DOHH2 (cell line): ENCODE data around the gene ZDHHC9.

Source experiments
- H3F3A ChIP-seq: fragments of 200-600 bp; sonication (generic), shearing (Covaris generic); 2 replicates; pipeline ENCODE4 v1.6.0; 2016; ENCODE audit warnings: antibody characterized with exemption, mild to moderate bottlenecking; ENCODE audit not compliant: control insufficient read depth, insufficient read depth
- H3K27ac ChIP-seq: fragments of 200-600 bp; sonication (generic); 2 replicates; pipeline ENCODE4 v1.5.1; 2014; ENCODE audit warnings: low read depth, mild to moderate bottlenecking, low read length, moderate library complexity
- H3K27me3 ChIP-seq: fragments of 200-600 bp; sonication (generic); 2 replicates; pipeline ENCODE4 v1.6.1; 2014; ENCODE audit warnings: mild to moderate bottlenecking, low read length, mixed read lengths; ENCODE audit not compliant: control insufficient read depth
- H3K36me3 ChIP-seq: fragments of 200-600 bp; sonication (generic); 2 replicates; pipeline ENCODE4 v1.6.1; 2014; ENCODE audit warnings: mild to moderate bottlenecking, low read length, moderate library complexity, mixed read lengths; ENCODE audit not compliant: control insufficient read depth
- H3K4me1 ChIP-seq: fragments of 200-600 bp; sonication (generic); 2 replicates; pipeline ENCODE4 v1.6.1; 2014; ENCODE audit warnings: mild to moderate bottlenecking, low read length, mixed read lengths; ENCODE audit not compliant: control insufficient read depth
- H3K4me2 ChIP-seq: fragments of 200-600 bp; sonication (generic); 2 replicates; pipeline ENCODE4 v1.6.0; 2014; ENCODE audit warnings: mild to moderate bottlenecking, low read length, moderate library complexity
- H3K4me3 ChIP-seq: fragments of 200-600 bp; sonication (generic); 2 replicates; pipeline ENCODE4 v1.5.1; 2014; ENCODE audit warnings: mild to moderate bottlenecking, low read length, mixed read lengths
- H3K79me2 ChIP-seq: fragments of 200-600 bp; sonication (generic); 2 replicates; pipeline ENCODE4 v1.6.1; 2014; ENCODE audit warnings: mild to moderate bottlenecking, low read length, mixed read lengths; ENCODE audit not compliant: control insufficient read depth
- H3K9me2 ChIP-seq: fragments of 200-600 bp; sonication (generic); replicated peaks from 2 replicates; pipeline ENCODE4 v1.6.1; 2014; ENCODE audit warnings: mild to moderate bottlenecking, low read length, mixed read lengths; ENCODE audit not compliant: control insufficient read depth
- H3K9me3 ChIP-seq: fragments of 200-600 bp; sonication (generic); 2 replicates; pipeline ENCODE4 v1.6.1; 2014; ENCODE audit warnings: antibody characterized with exemption, low read length, mixed read lengths; ENCODE audit not compliant: control insufficient read depth, insufficient read depth
- H4K20me1 ChIP-seq: fragments of 200-600 bp; sonication (generic); 2 replicates; pipeline ENCODE4 v1.6.0; 2014; ENCODE audit warnings: low read depth, mild to moderate bottlenecking, antibody characterized with exemption, low read length, moderate library complexity; ENCODE audit not compliant: control insufficient read depth, insufficient read depth
- EZH2phosphoT487 ChIP-seq: fragments of 200-600 bp; sonication (generic); IDR thresholded peaks from 2 replicates; pipeline ENCODE4 v1.6.1; 2017; ENCODE audit warnings: borderline replicate concordance, mild to moderate bottlenecking, antibody characterized with exemption, low read length, moderate library complexity, mixed read lengths
- TF ChIP-seq, protein P1 (sequence below): fragments of 200-600 bp; sonication (generic); IDR thresholded peaks from one replicate; pipeline ENCODE4 v1.5.1; 2014; ENCODE audit warnings: antibody characterized with exemption, mild to moderate bottlenecking, low read depth, low read length; ENCODE audit not compliant: poor library complexity, severe bottlenecking

The ZDHHC9 gene

DNA sequence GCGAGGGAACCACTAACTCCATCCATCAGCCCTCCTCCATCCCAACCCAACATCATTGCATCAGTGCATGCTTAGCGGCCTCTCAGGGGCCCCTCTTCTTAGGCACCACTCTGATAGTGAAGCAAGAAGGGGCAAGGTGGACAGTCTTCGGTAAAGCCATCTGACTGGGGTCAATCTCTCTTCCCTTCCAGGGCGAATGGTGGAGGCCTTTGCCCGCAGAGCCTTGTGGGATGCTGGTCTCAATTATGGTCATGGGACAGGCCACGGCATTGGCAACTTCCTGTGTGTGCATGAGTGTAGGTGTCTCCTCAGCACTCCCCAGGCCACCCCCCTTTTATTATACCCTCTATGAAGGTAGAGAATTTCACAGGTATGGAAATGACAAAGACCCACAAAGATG lies 82.7 kb downstream of the ZDHHC9 start:
- H3K9me2 ChIP-seq = no peaks in the 10 kb centered on the region
- TF ChIP-seq, protein P1, sequence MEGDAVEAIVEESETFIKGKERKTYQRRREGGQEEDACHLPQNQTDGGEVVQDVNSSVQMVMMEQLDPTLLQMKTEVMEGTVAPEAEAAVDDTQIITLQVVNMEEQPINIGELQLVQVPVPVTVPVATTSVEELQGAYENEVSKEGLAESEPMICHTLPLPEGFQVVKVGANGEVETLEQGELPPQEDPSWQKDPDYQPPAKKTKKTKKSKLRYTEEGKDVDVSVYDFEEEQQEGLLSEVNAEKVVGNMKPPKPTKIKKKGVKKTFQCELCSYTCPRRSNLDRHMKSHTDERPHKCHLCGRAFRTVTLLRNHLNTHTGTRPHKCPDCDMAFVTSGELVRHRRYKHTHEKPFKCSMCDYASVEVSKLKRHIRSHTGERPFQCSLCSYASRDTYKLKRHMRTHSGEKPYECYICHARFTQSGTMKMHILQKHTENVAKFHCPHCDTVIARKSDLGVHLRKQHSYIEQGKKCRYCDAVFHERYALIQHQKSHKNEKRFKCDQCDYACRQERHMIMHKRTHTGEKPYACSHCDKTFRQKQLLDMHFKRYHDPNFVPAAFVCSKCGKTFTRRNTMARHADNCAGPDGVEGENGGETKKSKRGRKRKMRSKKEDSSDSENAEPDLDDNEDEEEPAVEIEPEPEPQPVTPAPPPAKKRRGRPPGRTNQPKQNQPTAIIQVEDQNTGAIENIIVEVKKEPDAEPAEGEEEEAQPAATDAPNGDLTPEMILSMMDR = no peak
- no peak for TF ChIP-seq EZH2phosphoT487
- no peak overlapping the region for H3K27ac ChIP-seq
- H3K4me1 ChIP-seq = peaks cover 54% of the 10 kb centered on the region
- no peaks in the 10 kb centered on the region for H3K9me3 ChIP-seq
- no peaks in the 10 kb centered on the region for H3K27me3 ChIP-seq
- no peaks in the 10 kb centered on the region for H3K79me2 ChIP-seq
- no peak overlapping the region for H3K4me3 ChIP-seq
- H4K20me1 ChIP-seq = no peaks in the 10 kb centered on the region
- H3K4me2 ChIP-seq = no peak overlapping the region
- no peaks in the 10 kb centered on the region for H3F3A ChIP-seq
- no peaks in the 10 kb centered on the region for H3K36me3 ChIP-seq

DNA sequence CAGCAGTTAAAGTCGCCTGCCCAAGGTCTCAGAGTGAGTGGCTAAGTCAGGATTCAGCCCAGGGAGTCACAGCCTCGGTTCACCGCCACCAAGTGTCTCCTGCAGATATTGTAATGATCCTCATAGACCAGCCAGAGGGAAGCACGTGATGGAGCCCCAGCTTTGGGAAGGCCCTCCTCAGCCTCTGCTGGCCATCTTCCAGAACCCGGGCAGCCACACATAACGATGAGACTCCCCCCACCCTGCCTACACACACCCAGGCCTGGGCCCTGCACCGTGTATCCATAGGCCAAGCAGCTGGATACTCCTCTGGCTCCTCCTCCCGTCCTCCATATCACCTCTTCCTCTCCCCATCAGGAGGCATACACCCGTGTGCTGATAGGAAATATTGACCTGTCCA lies 83.5 kb downstream of the ZDHHC9 start:
- Histone ChIP-seq H3K36me3 (no peaks in the 10 kb centered on the region), H4K20me1 (no peaks in the 10 kb centered on the region), H3K9me2 (no peaks in the 10 kb centered on the region), H3K4me2 (no peak overlapping the region), H3K4me3 (no peak overlapping the region), H3K27me3 (no peaks in the 10 kb centered on the region), H3K79me2 (no peaks in the 10 kb centered on the region), H3F3A (no peaks in the 10 kb centered on the region), H3K9me3 (no peaks in the 10 kb centered on the region), H3K27ac (no peak overlapping the region), H3K4me1 (peaks cover 60% of the 10 kb centered on the region)
- TF ChIP-seq EZH2phosphoT487 = no peak
- TF ChIP-seq, protein P1 = no peak

DNA sequence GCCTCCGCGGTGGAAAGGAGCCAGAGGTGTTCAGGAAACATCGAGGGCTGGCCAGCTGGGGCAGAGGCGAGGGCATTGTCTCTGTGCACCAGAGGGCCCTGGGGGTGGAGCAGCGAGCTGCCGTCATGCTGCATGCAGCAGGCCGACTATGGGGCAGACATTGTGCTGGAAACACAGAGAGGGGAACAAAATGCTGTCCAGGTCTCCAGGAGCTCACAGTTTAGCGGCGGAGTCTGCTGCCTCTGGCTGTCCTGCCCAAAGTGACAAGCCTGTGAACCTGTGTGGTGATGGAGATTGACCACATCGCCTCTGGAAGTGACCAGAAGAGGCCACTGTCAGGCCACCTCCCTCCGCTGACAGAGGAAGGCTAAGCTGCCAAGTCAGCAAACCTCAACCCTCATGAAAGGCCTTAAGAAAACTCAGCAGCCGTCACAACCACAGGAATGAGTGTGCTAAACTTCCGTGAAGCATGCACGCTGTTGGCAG lies 84.1 kb downstream of the ZDHHC9 start:
- Histone ChIP-seq H3K4me2 (no peak overlapping the region), H3K9me2 (no peaks in the 10 kb centered on the region), H3F3A (no peaks in the 10 kb centered on the region), H4K20me1 (no peaks in the 10 kb centered on the region), H3K79me2 (no peaks in the 10 kb centered on the region), H3K4me3 (no peak overlapping the region), H3K27me3 (no peaks in the 10 kb centered on the region), H3K4me1 (peaks cover 60% of the 10 kb centered on the region), H3K36me3 (no peaks in the 10 kb centered on the region), H3K27ac (no peak overlapping the region), H3K9me3 (no peaks in the 10 kb centered on the region)
- TF ChIP-seq, protein P1 = no peak
- no peak for TF ChIP-seq EZH2phosphoT487
